Measurements from ENCODE around the gene C10orf67. TPM values are rescaled to one million over a fixed set of nuclear protein-coding genes. Genes with fewer than 3 reads are reported as not detected.
A peak's percentile ranks its signal among the peaks of the same experiment; 100 is the strongest.

Gene C10orf67
- total RNA-seq, 1 donor = not detected

- Histone ChIP-seq H3K4me3 (ENCODE audit: insufficient read depth, low read length) (no peak overlapping the region), H3K9me3 (ENCODE audit: low read depth, low read length) (no peaks in the 10 kb centered on the region), H3K27ac (ENCODE audit: low read depth, low read length) (no peak overlapping the region), H3K36me3 (ENCODE audit: insufficient read depth, low read length) (no peaks in the 10 kb centered on the region), H3K27me3 (ENCODE audit: insufficient read depth, low read length) (no peaks in the 10 kb centered on the region), H4K20me1 (ENCODE audit: insufficient read depth, low read length) (no peaks in the 10 kb centered on the region), H2AFZ (ENCODE audit: low read length) (no peak overlapping the region), H3K4me2 (ENCODE audit: insufficient read depth, low read length) (no peak overlapping the region), H3K79me2 (ENCODE audit: insufficient read depth, low read length) (no peaks in the 10 kb centered on the region), H3K4me1 (ENCODE audit: insufficient read depth, low read length) (peaks cover 11% of the 10 kb centered on the region)
- peak; percentile 14 for TF ChIP-seq CTCF (IDR thresholded peaks at IDR 0.05; ENCODE audit: extremely low read depth, low read depth, low read length)
- DNase-seq (ENCODE audit: insufficient read length, low spot score, missing footprints) = no peak
Measured at GRCh38 chr10:23338155-23338828, 6.3 kb downstream of the C10orf67 start.

- Histone ChIP-seq H3K79me2 (ENCODE audit: insufficient read depth, low read length) (no peaks in the 10 kb centered on the region), H2AFZ (ENCODE audit: low read length) (no peak overlapping the region), H3K4me2 (ENCODE audit: insufficient read depth, low read length) (no peak overlapping the region), H3K27ac (ENCODE audit: low read depth, low read length) (no peak overlapping the region), H3K27me3 (ENCODE audit: insufficient read depth, low read length) (no peaks in the 10 kb centered on the region), H3K9me3 (ENCODE audit: low read depth, low read length) (no peaks in the 10 kb centered on the region), H4K20me1 (ENCODE audit: insufficient read depth, low read length) (no peaks in the 10 kb centered on the region), H3K36me3 (ENCODE audit: insufficient read depth, low read length) (no peaks in the 10 kb centered on the region), H3K4me3 (ENCODE audit: insufficient read depth, low read length) (no peak overlapping the region), H3K4me1 (ENCODE audit: insufficient read depth, low read length) (peaks cover 11% of the 10 kb centered on the region)
- no peak for TF ChIP-seq CTCF (IDR thresholded peaks at IDR 0.05; ENCODE audit: extremely low read depth, low read depth, low read length)
- DNase-seq (ENCODE audit: insufficient read length, low spot score, missing footprints) = no peak
Measured at GRCh38 chr10:23337616-23338015, 7.0 kb downstream of the C10orf67 start.

- Histone ChIP-seq H3K27me3 (ENCODE audit: insufficient read depth, low read length) (no peaks in the 10 kb centered on the region), H3K36me3 (ENCODE audit: insufficient read depth, low read length) (no peaks in the 10 kb centered on the region), H3K4me3 (ENCODE audit: insufficient read depth, low read length) (no peak overlapping the region), H3K9me3 (ENCODE audit: low read depth, low read length) (no peaks in the 10 kb centered on the region), H3K4me2 (ENCODE audit: insufficient read depth, low read length) (no peak overlapping the region), H3K27ac (ENCODE audit: low read depth, low read length) (peak overlapping the region; percentile 52), H3K4me1 (ENCODE audit: insufficient read depth, low read length) (peaks cover 4% of the 10 kb centered on the region), H2AFZ (ENCODE audit: low read length) (no peak overlapping the region), H3K79me2 (ENCODE audit: insufficient read depth, low read length) (no peaks in the 10 kb centered on the region), H4K20me1 (ENCODE audit: insufficient read depth, low read length) (no peaks in the 10 kb centered on the region)
- DNase-seq (ENCODE audit: insufficient read length, low spot score, missing footprints) = peak; percentile 87
- TF ChIP-seq CTCF (IDR thresholded peaks at IDR 0.05; ENCODE audit: extremely low read depth, low read depth, low read length) = no peak
Measured at GRCh38 chr10:23331567-23332301, 12.9 kb downstream of the C10orf67 start.

- Histone ChIP-seq H3K27me3 (ENCODE audit: insufficient read depth, low read length) (no peaks in the 10 kb centered on the region), H2AFZ (ENCODE audit: low read length) (no peak overlapping the region), H3K79me2 (ENCODE audit: insufficient read depth, low read length) (no peaks in the 10 kb centered on the region), H3K4me2 (ENCODE audit: insufficient read depth, low read length) (no peak overlapping the region), H3K27ac (ENCODE audit: low read depth, low read length) (no peak overlapping the region), H3K4me1 (ENCODE audit: insufficient read depth, low read length) (peaks cover 4% of the 10 kb centered on the region), H3K9me3 (ENCODE audit: low read depth, low read length) (no peaks in the 10 kb centered on the region), H3K4me3 (ENCODE audit: insufficient read depth, low read length) (no peak overlapping the region), H4K20me1 (ENCODE audit: insufficient read depth, low read length) (no peaks in the 10 kb centered on the region), H3K36me3 (ENCODE audit: insufficient read depth, low read length) (no peaks in the 10 kb centered on the region)
- TF ChIP-seq CTCF (IDR thresholded peaks at IDR 0.05; ENCODE audit: extremely low read depth, low read depth, low read length) = no peak
- no peak for DNase-seq (ENCODE audit: insufficient read length, low spot score, missing footprints)
Measured at GRCh38 chr10:23330948-23331347, 13.6 kb downstream of the C10orf67 start.
